Measurements from ENCODE around the gene PLCH1.

DNA sequence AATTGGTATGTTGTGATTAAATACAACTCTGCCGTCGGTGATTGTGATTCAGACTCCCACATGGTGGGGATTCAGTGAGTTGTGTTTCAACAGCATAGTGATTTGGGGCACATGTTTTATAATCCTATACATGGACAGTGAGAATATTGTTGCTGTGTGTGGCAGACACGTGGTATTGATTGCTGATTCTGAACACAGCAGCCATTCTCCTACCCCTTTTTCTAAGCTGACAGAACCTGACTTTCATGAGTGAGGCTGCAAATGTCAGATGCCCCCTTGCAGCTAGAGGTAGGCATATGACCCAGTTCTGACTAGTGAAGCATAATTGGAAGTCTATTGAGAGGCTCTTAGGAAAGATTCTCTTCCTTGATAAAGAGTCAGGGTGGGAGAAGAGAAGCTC lies 296.3 kb downstream of the PLCH1 start:
- TF ChIP-seq, protein P1, sequence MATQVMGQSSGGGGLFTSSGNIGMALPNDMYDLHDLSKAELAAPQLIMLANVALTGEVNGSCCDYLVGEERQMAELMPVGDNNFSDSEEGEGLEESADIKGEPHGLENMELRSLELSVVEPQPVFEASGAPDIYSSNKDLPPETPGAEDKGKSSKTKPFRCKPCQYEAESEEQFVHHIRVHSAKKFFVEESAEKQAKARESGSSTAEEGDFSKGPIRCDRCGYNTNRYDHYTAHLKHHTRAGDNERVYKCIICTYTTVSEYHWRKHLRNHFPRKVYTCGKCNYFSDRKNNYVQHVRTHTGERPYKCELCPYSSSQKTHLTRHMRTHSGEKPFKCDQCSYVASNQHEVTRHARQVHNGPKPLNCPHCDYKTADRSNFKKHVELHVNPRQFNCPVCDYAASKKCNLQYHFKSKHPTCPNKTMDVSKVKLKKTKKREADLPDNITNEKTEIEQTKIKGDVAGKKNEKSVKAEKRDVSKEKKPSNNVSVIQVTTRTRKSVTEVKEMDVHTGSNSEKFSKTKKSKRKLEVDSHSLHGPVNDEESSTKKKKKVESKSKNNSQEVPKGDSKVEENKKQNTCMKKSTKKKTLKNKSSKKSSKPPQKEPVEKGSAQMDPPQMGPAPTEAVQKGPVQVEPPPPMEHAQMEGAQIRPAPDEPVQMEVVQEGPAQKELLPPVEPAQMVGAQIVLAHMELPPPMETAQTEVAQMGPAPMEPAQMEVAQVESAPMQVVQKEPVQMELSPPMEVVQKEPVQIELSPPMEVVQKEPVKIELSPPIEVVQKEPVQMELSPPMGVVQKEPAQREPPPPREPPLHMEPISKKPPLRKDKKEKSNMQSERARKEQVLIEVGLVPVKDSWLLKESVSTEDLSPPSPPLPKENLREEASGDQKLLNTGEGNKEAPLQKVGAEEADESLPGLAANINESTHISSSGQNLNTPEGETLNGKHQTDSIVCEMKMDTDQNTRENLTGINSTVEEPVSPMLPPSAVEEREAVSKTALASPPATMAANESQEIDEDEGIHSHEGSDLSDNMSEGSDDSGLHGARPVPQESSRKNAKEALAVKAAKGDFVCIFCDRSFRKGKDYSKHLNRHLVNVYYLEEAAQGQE (IDR thresholded peaks at IDR 0.05; ENCODE audit: insufficient read depth in 1 of 2, low read depth in 2 of 2, low read length in 2 of 2): no peak
- TF ChIP-seq POLR2AphosphoS5 (IDR thresholded peaks at IDR 0.05; ENCODE audit: low read depth, low read length): no peak
- no peak for TF ChIP-seq TAF1 (IDR thresholded peaks at IDR 0.05; ENCODE audit: borderline replicate concordance, insufficient read depth, low read length)
- TF ChIP-seq SIN3A (IDR thresholded peaks at IDR 0.05; ENCODE audit: borderline replicate concordance, insufficient read depth, low read length): no peak
